Adrenal gland (tissue), 12 donors: ENCODE data around the gene GALNT1. TPM values are rescaled to one million over a fixed set of nuclear protein-coding genes. Genes with fewer than 3 reads are reported as not detected.

Experiments used
- DNase-seq, 7 donors: peaks; one replicate each; pipeline ENCODE4 v3.0.0-alpha.2; 2019 to 2020
- H3K27ac ChIP-seq, 5 donors: fragments of 200-600 bp; sonication (generic) in 4 of 5; 1 replicate in 3 of 5; 2 replicates in 2 of 5; pipeline versions ENCODE4 v1.5.1 to v1.8.0; 2016 to 2020; ENCODE audit warnings: mild to moderate bottlenecking in 1 of 5
- H3K27me3 ChIP-seq: fragments of 200-600 bp; 2 replicates; pipeline ENCODE4 v1.8.0; 2021
- H3K36me3 ChIP-seq, 2 donors: fragments of 200-600 bp; replicated peaks in 1 of 2; 1 replicate in 1 of 2; 2 replicates in 1 of 2; pipeline versions ENCODE4 v1.5.1 to v1.8.0; 2018 to 2022
- H3K4me1 ChIP-seq, 2 donors: fragments of 200-600 bp; replicated peaks in 1 of 2; 1 replicate in 1 of 2; 2 replicates in 1 of 2; pipeline versions ENCODE4 v1.5.1 to v1.8.0; 2018 to 2021
- H3K4me3 ChIP-seq, 4 donors: fragments of 200-600 bp; sonication (generic) in 3 of 4; one replicate each; pipeline ENCODE4 v1.5.1; 2016 to 2018
- H3K9me3 ChIP-seq, 3 donors: fragments of 200-600 bp; sonication (generic) in 1 of 3; replicated peaks in 1 of 3; 1 replicate in 2 of 3; 2 replicates in 1 of 3; pipeline versions ENCODE4 v1.5.1 to v1.8.0; 2016 to 2021
- POLR2A ChIP-seq, 2 donors: fragments of 450-650 bp; IDR thresholded peaks; one replicate each; pipeline ENCODE4 v1.6.1; 2017; ENCODE audit warnings: antibody characterized with exemption in 2 of 2, mild to moderate bottlenecking in 2 of 2, moderate library complexity in 1 of 2
- WGBS, 4 donors: extraction: QIAGEN DNeasy Blood & Tissue Kit in 2 of 4; methylation state at CpG; one replicate each; pipeline versions ENCODE4 v1.1.5 to v1.1.7; 2013 to 2017; 5-methylcytosine and 5-hydroxymethylcytosine counted together
- intact Hi-C, 2 donors: fragments of 100-400 bp; cut with DNase I; formaldehyde crosslinking; loops; one replicate each; pipeline versions ENCODE4 v1.14.1 to v1.15.0; 2022 to 2023
- polyA plus RNA-seq, 3 donors: library from polyadenylated mRNA; stranded (reverse); fragments of 200-250 nt in 2 of 3; fragments of 350-450 nt in 1 of 3; fragmentation: Illumina TruSeq in 1 of 3; extraction: RNeasy Lipid Tissue Mini Kit (QIAGEN cat#74804) in 1 of 3; gene quantifications; one replicate each; pipeline ENCODE4 v1.2.3, GENCODE V29; 2013 to 2014
- total RNA-seq, 9 donors: library from RNA; depleted of rRNA in 4 of 9; stranded (reverse); fragments of >200 nt in 4 of 9; fragments of 120-200 nt in 1 of 9; fragmentation: NEBNext Ultra II Directional in 1 of 9; extraction: Animal tissue kit (Norgen Biotek cat#: 25700) in 1 of 9; gene quantifications; one replicate each; pipeline versions ENCODE4 v1.1.0 to v1.2.4, GENCODE V29; 2013 to 2023
- TF ChIP-seq, protein P1 (sequence below), 6 experiments: fragments of 450-650 bp in 4 of 6; fragments of 200-600 bp in 2 of 6; sonication (generic) in 1 of 6; IDR thresholded peaks; 1 replicate in 5 of 6; 2 replicates in 1 of 6; pipeline versions ENCODE4 v1.5.1 to v1.8.0; 2016 to 2021; ENCODE audit warnings: antibody characterized with exemption in 6 of 6, mild to moderate bottlenecking in 2 of 6, moderate library complexity in 1 of 6
- donor health status: healthy with polysubstance abuse.
- donor health status: Bipolar disorder and iron deficiency.
- donor health status: DM: yes; HTN: yes; CAD: no.
- donor health status: DM: no; HTN: no; CAD: no.
- donor health status: DM: no; HTN: no; CAD: no.
- donor health status: DM: yes; HTN: yes; CAD: no.

Gene GALNT1
- total and polyA plus RNA-seq, 12 donors = 9.7 to 130 (median 65.4) TPM

DNA sequence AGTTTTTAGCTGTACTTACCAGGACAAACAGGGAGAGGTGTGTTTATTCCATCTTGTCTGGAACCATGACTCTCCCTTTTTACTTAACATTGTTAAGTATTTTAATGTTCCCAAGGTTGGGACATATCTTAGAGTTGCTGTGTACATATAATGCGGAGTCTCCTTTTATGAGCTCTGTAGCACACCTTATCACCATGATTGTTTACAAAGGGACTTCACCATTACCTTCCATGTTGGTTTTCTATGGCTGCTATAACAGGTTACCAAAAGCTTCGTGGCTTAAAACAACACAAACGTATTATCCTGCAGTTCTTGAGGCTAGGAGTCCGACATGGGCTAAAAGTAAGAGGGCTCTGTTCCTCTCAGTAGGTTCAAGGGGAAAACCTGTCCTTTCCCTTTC is 164.3 kb downstream of the GALNT1 start:
- peaks cover 0 to 6% of the 10 kb centered on the region in 2 donors for H3K4me1 ChIP-seq
- intact Hi-C loops = loop anchor here in 1 of 2 donors (10.0 kb wide), 1 partner anchor 59 kb away; no protein-coding TSS in a partner anchor
- no peak for DNase-seq
- H3K27me3 ChIP-seq = no peaks in the 10 kb centered on the region
- 79 to 88% (median 82%) methylated on average over 4 of the region's 4 CpGs for WGBS, 4 donors
- no peak overlapping the region for H3K27ac ChIP-seq
- no peak for TF ChIP-seq POLR2A (IDR thresholded peaks at IDR 0.05)
- TF ChIP-seq, protein P1, sequence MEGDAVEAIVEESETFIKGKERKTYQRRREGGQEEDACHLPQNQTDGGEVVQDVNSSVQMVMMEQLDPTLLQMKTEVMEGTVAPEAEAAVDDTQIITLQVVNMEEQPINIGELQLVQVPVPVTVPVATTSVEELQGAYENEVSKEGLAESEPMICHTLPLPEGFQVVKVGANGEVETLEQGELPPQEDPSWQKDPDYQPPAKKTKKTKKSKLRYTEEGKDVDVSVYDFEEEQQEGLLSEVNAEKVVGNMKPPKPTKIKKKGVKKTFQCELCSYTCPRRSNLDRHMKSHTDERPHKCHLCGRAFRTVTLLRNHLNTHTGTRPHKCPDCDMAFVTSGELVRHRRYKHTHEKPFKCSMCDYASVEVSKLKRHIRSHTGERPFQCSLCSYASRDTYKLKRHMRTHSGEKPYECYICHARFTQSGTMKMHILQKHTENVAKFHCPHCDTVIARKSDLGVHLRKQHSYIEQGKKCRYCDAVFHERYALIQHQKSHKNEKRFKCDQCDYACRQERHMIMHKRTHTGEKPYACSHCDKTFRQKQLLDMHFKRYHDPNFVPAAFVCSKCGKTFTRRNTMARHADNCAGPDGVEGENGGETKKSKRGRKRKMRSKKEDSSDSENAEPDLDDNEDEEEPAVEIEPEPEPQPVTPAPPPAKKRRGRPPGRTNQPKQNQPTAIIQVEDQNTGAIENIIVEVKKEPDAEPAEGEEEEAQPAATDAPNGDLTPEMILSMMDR (IDR thresholded peaks at IDR 0.05) = no peak
- H3K36me3 ChIP-seq = no peaks in the 10 kb centered on the region
- H3K4me3 ChIP-seq = no peak overlapping the region
- H3K9me3 ChIP-seq = no peaks in the 10 kb centered on the region

GRCh38 chr18:35746826-35747339 is 165.3 kb downstream of the GALNT1 start:
- Histone ChIP-seq H3K36me3 (no peaks in the 10 kb centered on the region), H3K9me3 (no peaks in the 10 kb centered on the region), H3K4me3 (no peak overlapping the region), H3K4me1 (peaks cover 0 to 6% of the 10 kb centered on the region in 2 donors), H3K27ac (no peak overlapping the region), H3K27me3 (no peaks in the 10 kb centered on the region)
- WGBS, 4 donors = 84 to 99% (median 93%) methylated on average over 2 of the region's 2 CpGs
- no peak for DNase-seq
- TF ChIP-seq, protein P1 (IDR thresholded peaks at IDR 0.05) = no peak
- TF ChIP-seq POLR2A (IDR thresholded peaks at IDR 0.05) = no peak
- intact Hi-C loops = loop anchor here in 1 of 2 donors (10.0 kb wide), 1 partner anchor 58 kb away; no protein-coding TSS in a partner anchor

- H3K36me3 ChIP-seq = no peaks in the 10 kb centered on the region
- no peaks in the 10 kb centered on the region for H3K9me3 ChIP-seq
- no peaks in the 10 kb centered on the region for H3K4me1 ChIP-seq
- no peaks in the 10 kb centered on the region for H3K27me3 ChIP-seq
- WGBS, 4 donors = 57 to 69% (median 64%) methylated on average over 5 to 7 of the region's 7 CpGs
- TF ChIP-seq POLR2A (IDR thresholded peaks at IDR 0.05) = no peak
- TF ChIP-seq, protein P1 (IDR thresholded peaks at IDR 0.05) = no peak
- H3K4me3 ChIP-seq = no peak overlapping the region
- no peak overlapping the region for H3K27ac ChIP-seq
- DNase-seq = no peak
- intact Hi-C loops = loop anchor here in 1 of 2 donors (10.0 kb wide), 1 partner anchor 57 kb away; no protein-coding TSS in a partner anchor
Observed at GRCh38 chr18:35747894-35748472, 166.4 kb downstream of the GALNT1 start.

DNA sequence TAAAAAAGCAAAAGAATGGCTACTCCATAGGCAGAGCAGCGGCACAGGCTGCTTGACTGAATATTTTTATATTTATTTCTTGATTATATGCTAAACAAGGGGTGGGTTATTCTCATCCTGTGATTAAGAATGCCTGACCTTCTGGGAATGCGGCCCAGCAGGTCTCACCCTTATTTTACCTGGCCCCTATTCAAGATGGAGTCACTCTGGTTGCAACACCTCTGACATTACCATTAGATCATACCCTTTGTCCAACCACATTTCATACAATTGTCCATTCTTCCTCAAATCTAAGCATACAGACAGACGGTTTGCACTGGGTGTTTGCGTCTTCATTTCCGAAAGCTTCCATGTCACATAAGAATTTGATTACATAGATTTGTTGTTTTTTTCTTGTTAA is 168.2 kb downstream of the GALNT1 start:
- no peaks in the 10 kb centered on the region for H3K9me3 ChIP-seq
- no peaks in the 10 kb centered on the region for H3K36me3 ChIP-seq
- DNase-seq = no peak
- TF ChIP-seq POLR2A (IDR thresholded peaks at IDR 0.05) = no peak
- no peaks in the 10 kb centered on the region for H3K4me1 ChIP-seq
- no peaks in the 10 kb centered on the region for H3K27me3 ChIP-seq
- WGBS, 4 donors = 79 to 85% (median 81%) methylated on average over 5 of the region's 5 CpGs
- no peak overlapping the region for H3K27ac ChIP-seq
- intact Hi-C loops = loop anchor here (10.0 kb wide), 2 partner anchors 55 to 205 kb away; no protein-coding TSS in a partner anchor
- no peak overlapping the region for H3K4me3 ChIP-seq
